ENCODE results near the gene PGAM5. TPM values are rescaled to one million over a fixed set of nuclear protein-coding genes. Genes with fewer than 3 reads are reported as not detected.

The PGAM5 gene
- polyA plus RNA-seq, 1 donor = 20.7 TPM

- DNase-seq (ENCODE audit: low read depth) = no peak
These were observed 10.1 kb downstream of the PGAM5 start for GRCh38 chr12:132720606-132721345.

GRCh38 chr12:132723015-132723763, 12.5 kb downstream of the PGAM5 start:
- DNase-seq (ENCODE audit: low read depth) = no peak

DNA sequence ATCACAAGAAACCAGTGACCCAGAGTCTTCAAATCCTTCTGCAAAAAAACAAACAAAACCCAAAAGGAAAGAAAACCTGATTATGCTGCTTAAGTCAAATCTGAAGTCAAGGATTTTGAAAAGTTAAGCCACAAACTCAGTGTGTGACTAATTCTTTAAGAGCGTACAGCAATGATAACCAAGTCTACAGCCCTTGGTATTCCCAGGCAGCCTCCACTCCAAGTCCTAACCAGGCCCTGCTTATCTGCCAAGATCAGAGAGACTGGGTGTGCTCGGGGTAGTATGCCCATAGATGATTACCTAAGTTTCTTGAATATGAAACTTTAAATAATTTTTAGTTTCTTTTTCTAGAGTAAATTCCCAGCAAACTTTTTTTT, 13.1 kb downstream of the PGAM5 start:
- DNase-seq (ENCODE audit: low read depth) = no peak

- DNase-seq (ENCODE audit: low read depth) = no peak
These were observed 14.0 kb downstream of the PGAM5 start for GRCh38 chr12:132724506-132725241.

DNA sequence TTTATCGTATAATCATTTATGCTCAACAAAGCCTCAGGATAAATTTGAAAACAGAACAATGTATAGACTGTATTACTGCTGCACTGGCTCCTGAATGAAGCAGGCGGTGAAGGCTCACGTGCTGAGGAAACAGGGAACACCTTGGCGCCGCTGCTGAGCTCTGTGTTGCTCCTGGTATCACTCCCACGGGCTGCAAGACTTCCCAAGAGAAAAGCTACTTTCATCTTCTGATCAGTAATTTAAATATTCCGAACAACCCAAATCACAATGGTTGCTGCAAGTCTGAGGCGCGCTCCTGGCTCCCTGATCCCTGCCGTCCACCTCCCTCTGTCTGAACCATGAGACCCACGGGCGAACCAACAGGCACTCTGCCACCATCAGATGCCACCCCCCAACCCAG, 15.7 kb downstream of the PGAM5 start:
- DNase-seq (ENCODE audit: low read depth) = no peak

DNA sequence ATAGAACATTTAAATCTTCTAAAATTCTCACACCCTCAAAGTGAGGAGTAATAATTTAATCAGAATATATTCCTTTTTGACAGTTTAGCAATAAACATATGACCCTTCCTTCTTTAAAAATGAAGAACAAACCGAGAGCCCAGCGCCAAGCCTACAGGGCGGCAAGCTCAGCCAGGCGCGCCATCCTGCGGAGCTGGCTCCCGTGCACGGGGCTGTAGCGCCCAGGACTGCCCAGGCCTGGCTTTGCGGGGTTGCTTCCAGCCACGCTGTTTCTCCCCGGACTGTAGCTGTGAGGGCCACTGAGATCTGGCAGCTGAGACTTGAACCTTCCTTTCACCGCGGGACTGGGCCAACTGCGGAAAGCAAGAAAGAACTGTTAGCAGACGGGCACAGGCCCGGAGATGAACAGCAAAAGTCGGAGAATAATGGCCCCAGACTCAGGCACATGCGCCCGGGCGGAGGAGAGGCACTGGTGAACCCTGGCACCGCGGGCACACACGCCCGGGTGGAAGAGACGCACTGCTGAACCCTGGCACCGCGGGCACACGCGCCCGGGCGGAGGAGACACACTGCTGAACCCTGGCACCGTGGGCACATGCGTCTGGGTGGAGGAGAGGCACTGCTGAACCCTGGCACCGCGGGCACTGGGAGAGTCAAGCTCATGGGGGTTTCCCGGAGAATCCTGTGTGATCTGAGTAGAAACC, 16.6 kb downstream of the PGAM5 start:
- no peak for DNase-seq (ENCODE audit: low read depth)

GRCh38 chr12:132728502-132728901, 17.9 kb downstream of the PGAM5 start:
- no peak for DNase-seq (ENCODE audit: low read depth)

DNA sequence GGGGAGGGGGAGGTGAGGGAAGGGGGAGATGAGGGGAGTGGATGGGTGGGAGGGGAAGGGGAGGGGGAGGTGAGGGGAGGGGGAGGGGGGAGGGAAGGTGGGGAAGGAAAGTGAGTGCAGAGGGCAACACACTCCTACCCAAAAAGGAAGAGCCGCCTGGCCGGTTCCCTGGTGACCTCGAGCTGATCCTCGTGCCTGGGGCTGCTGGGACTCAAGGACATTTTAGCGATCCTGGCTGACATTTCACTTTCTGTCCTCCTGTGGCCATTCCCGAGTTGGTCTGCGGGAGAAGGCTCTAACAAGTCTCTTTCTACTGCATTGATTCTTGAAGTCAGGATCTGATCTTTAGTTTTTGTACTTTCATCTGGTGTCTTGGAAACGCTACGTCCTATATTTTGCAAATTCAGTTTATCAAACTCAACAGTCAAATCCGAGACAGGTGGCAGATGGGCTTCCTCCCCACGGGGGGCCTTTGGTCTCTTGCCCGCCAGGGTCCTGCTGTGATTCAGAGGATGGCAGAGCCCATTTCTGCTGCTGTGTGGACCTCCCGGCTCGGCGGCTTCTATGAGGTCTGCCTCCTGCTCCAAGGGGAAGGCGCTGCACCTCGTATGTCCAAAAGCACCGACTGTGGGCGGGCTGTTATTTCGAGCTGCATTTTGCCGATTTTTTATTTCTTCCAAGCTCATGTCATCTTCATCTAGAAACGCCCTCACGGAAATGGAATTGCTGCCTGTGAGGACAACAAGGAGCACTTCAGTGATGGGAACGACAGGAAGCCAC, 19.1 kb downstream of the PGAM5 start:
- no peak for DNase-seq (ENCODE audit: low read depth)

DNA sequence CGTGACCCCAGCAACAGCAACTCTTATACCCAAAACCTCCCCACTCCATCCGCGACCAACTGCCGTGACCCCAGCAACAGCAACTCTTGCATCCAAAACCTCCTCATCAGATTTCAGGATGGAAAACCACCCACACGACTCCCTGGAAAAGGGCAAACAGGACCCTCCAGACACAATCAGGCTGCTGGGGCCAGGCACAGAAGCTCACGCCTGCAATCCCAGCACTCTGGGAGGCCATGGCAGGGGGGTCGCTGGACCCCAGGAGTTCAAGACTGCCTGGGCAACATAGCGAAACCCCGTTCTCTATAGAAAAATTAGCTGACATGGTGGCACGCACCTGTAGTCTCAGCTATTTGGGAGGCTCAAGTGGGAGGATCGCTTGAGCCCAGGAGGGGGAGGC, 19.7 kb downstream of the PGAM5 start:
- no peak for DNase-seq (ENCODE audit: low read depth)

DNA sequence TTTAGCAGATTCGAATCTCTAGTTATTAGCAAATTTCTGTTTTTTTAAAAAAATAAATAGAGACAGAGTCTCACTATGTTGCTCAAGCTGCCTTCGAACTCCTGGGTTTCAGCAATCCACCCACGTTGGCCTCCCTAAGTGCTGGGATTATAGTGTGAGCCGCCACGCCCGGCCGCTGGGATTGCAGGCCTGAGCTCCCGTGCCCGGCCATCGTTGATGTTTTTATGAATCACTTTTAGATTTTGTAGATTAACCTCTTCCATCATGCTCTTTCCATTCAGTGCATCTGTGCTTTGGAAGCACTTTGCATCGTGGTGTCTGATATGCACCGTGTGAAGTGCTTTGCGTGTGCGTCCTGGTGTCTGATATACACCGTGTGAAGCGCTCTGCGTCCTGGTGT, 20.9 kb downstream of the PGAM5 start:
- DNase-seq (ENCODE audit: low read depth) = no peak

DNA sequence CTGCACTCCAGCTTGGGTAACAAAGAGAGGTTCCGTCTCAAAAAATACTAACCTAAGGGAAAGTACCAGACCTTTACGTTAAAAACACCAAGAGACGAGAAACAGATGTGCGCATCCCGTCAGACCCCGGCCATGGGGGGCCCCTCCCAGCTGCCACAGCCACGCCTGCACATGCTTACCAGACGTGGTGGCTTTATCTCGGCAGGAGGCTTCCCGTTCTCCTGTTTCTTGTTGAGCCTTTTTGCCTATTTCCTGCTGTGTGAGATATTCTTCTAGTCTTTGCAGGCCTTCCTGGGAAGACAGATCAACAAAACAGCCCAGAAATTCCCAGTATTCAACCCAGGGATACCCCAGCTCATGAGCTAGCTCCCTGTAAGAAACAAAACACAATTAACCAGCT, 23.6 kb downstream of the PGAM5 start:
- DNase-seq (ENCODE audit: low read depth) = no peak

GRCh38 chr12:132735496-132735895, 24.9 kb downstream of the PGAM5 start:
- no peak for DNase-seq (ENCODE audit: low read depth)

GRCh38 chr12:132736378-132736777, 25.7 kb downstream of the PGAM5 start:
- DNase-seq (ENCODE audit: low read depth) = no peak

DNA sequence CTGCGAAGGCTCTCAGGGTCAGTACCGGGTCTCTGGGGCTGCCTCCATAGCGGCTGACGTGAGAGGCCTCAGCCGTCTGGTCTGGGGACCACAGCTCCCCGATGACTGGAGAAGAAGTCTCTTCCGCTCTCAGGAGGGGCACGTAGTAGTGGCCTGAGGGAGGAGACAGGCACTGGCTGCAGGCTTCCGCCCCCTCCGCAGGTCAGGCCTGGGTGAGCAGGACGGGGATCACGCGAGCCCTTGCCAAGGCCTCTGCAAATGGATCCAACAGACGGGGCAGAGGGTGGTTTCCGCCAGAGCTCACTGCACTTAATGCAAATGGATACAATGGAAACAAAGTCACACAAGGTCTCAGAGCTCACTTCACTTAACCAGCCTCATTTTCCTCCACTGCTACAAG, 26.3 kb downstream of the PGAM5 start:
- DNase-seq (ENCODE audit: low read depth) = no peak

- DNase-seq (ENCODE audit: low read depth) = no peak
These were observed 29.1 kb downstream of the PGAM5 start for GRCh38 chr12:132739600-132740312.

- no peak for DNase-seq (ENCODE audit: low read depth)
These were observed 29.6 kb downstream of the PGAM5 start for GRCh38 chr12:132740313-132740646.

DNA sequence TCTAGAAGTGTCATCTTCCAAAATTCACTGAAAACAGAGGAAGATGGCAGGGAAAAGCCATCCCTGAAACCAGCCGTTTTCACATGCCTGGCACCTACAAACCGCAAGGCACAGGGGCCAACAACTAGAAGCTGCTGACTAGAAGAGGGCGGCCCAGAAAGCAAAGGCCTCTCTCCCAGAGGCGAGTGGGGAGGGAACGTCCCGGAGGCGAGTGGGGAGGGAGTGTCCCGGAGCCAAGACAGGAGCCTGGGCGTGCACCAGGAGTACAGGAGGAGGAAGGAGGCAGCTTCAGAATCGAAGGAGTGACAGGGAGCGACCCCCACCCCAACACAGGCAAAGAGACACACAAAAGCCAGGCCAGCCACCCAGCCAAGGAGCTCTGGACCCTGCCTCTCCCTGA, 30.0 kb downstream of the PGAM5 start:
- no peak for DNase-seq (ENCODE audit: low read depth)

DNA sequence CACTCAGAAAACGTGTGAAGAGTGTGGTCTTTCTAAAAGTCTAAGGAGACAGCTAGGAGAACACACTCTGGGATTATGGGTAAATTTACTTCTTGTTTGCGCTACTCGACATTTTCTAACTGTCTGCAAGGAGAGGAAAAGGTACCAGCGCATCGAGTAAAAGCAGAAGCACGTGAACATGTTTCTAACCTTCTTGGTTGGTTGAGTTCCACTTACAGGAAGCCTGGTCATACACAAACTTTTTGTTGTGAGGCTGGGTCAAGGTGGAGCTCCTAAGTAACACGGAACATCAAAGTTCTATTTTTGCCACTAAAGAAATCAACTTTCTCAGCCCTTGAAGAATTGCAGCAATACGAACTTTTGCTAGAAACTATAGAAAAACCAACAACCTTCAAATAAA, 31.0 kb downstream of the PGAM5 start:
- DNase-seq (ENCODE audit: low read depth) = no peak

- DNase-seq (ENCODE audit: low read depth) = no peak
These were observed 33.2 kb downstream of the PGAM5 start for GRCh38 chr12:132743831-132744230.

DNA sequence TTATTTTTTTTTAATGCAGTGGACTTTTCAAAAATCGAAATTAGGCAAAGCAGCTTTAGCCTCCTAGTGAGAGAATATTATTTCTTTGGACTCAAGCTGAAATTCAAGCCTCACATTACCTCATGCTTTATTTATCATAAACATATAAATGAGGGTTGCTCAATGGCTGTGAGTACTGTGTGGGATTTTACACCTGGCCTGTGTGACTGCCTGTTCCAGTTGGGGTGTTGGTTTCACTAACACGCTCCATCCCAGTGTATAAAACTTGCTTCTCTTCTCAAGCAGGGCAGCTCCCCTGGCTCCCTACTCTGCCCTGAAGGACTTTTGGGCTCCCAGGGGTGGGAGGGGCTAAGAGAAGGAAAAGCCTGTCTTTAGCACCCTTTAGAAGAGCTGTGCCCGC, 36.0 kb downstream of the PGAM5 start:
- DNase-seq (ENCODE audit: low read depth) = no peak

- no peak for DNase-seq (ENCODE audit: low read depth)
These were observed 36.8 kb downstream of the PGAM5 start for GRCh38 chr12:132747395-132747794.
